Measurements from ENCODE around the gene GRIA1. TPM values are rescaled to one million over a fixed set of nuclear protein-coding genes. Genes with fewer than 3 reads are reported as not detected.

The GRIA1 gene
- total RNA-seq, 2 donors from 2014 or later = not detected

- H3K36me3 Mint-ChIP-seq (ENCODE audit: low read depth) = no peaks in the 10 kb centered on the region
- H3K4me1 Mint-ChIP-seq = no peaks in the 10 kb centered on the region
- no peaks in the 10 kb centered on the region for H3K9me3 Mint-ChIP-seq
- peaks cover 16% of the 10 kb centered on the region for H3K27me3 Mint-ChIP-seq
- no peak overlapping the region for H3K4me3 Mint-ChIP-seq
- ATAC-seq (replicated peaks) = no peak
- H3K27ac Mint-ChIP-seq = no peak overlapping the region
Measured at GRCh38 chr5:153483482-153483881, 7.0 kb upstream of the GRIA1 start.

GRCh38 chr5:153485641-153486040 is 4.8 kb upstream of the GRIA1 start:
- ATAC-seq (replicated peaks) = no peak
- Mint-ChIP-seq H3K4me1 (no peaks in the 10 kb centered on the region), H3K27ac (no peak overlapping the region), H3K4me3 (no peak overlapping the region), H3K27me3 (peaks cover 30% of the 10 kb centered on the region), H3K36me3 (ENCODE audit: low read depth) (no peaks in the 10 kb centered on the region), H3K9me3 (no peaks in the 10 kb centered on the region)

- H3K9me3 Mint-ChIP-seq = no peaks in the 10 kb centered on the region
- no peaks in the 10 kb centered on the region for H3K4me1 Mint-ChIP-seq
- no peaks in the 10 kb centered on the region for H3K36me3 Mint-ChIP-seq (ENCODE audit: low read depth)
- H3K4me3 Mint-ChIP-seq = no peak overlapping the region
- H3K27me3 Mint-ChIP-seq = peaks cover 42% of the 10 kb centered on the region
- no peak overlapping the region for H3K27ac Mint-ChIP-seq
- ATAC-seq (replicated peaks) = no peak
Measured at GRCh38 chr5:153486771-153487170, 3.7 kb upstream of the GRIA1 start.

GRCh38 chr5:153489611-153490010 is 859 bp upstream of the GRIA1 start:
- Mint-ChIP-seq H3K9me3 (no peaks in the 10 kb centered on the region), H3K27ac (no peak overlapping the region), H3K4me1 (no peaks in the 10 kb centered on the region), H3K4me3 (no peak overlapping the region), H3K36me3 (ENCODE audit: low read depth) (no peaks in the 10 kb centered on the region), H3K27me3 (peaks cover 52% of the 10 kb centered on the region)
- ATAC-seq (replicated peaks) = no peak

- ATAC-seq (replicated peaks) = no peak
- Mint-ChIP-seq H3K9me3 (no peaks in the 10 kb centered on the region), H3K27me3 (peaks cover 48% of the 10 kb centered on the region), H3K36me3 (ENCODE audit: low read depth) (no peaks in the 10 kb centered on the region), H3K4me3 (no peak overlapping the region), H3K4me1 (no peaks in the 10 kb centered on the region), H3K27ac (no peak overlapping the region)
Measured at GRCh38 chr5:153491038-153491744, 721 bp downstream of the GRIA1 start.

- peaks cover 49% of the 10 kb centered on the region for H3K27me3 Mint-ChIP-seq
- no peaks in the 10 kb centered on the region for H3K9me3 Mint-ChIP-seq
- no peaks in the 10 kb centered on the region for H3K4me1 Mint-ChIP-seq
- no peak overlapping the region for H3K4me3 Mint-ChIP-seq
- ATAC-seq (replicated peaks) = no peak
- H3K36me3 Mint-ChIP-seq (ENCODE audit: low read depth) = no peaks in the 10 kb centered on the region
- no peak overlapping the region for H3K27ac Mint-ChIP-seq
Measured at GRCh38 chr5:153491856-153492255, 1.4 kb downstream of the GRIA1 start.

GRCh38 chr5:153496835-153497234 is 6.4 kb downstream of the GRIA1 start:
- H3K9me3 Mint-ChIP-seq = no peaks in the 10 kb centered on the region
- no peak overlapping the region for H3K4me3 Mint-ChIP-seq
- no peak for ATAC-seq (replicated peaks)
- no peaks in the 10 kb centered on the region for H3K36me3 Mint-ChIP-seq (ENCODE audit: low read depth)
- H3K4me1 Mint-ChIP-seq = no peaks in the 10 kb centered on the region
- H3K27me3 Mint-ChIP-seq = peaks cover 19% of the 10 kb centered on the region
- no peak overlapping the region for H3K27ac Mint-ChIP-seq

GRCh38 chr5:153498516-153498915 is 8.0 kb downstream of the GRIA1 start:
- Mint-ChIP-seq H3K9me3 (no peaks in the 10 kb centered on the region), H3K27me3 (peaks cover 7% of the 10 kb centered on the region), H3K36me3 (ENCODE audit: low read depth) (no peaks in the 10 kb centered on the region), H3K4me3 (no peak overlapping the region), H3K27ac (no peak overlapping the region), H3K4me1 (no peaks in the 10 kb centered on the region)
- no peak for ATAC-seq (replicated peaks)

GRCh38 chr5:153500178-153500577 is 9.7 kb downstream of the GRIA1 start:
- Mint-ChIP-seq H3K27ac (no peak overlapping the region), H3K4me3 (no peak overlapping the region), H3K4me1 (no peaks in the 10 kb centered on the region), H3K27me3 (peaks cover 3% of the 10 kb centered on the region), H3K9me3 (no peaks in the 10 kb centered on the region), H3K36me3 (ENCODE audit: low read depth) (no peaks in the 10 kb centered on the region)
- no peak for ATAC-seq (replicated peaks)

GRCh38 chr5:153504726-153505125 is 14.3 kb downstream of the GRIA1 start:
- H3K4me1 Mint-ChIP-seq = no peaks in the 10 kb centered on the region
- H3K9me3 Mint-ChIP-seq = peaks cover 7% of the 10 kb centered on the region
- no peak overlapping the region for H3K4me3 Mint-ChIP-seq
- H3K27ac Mint-ChIP-seq = no peak overlapping the region
- no peaks in the 10 kb centered on the region for H3K27me3 Mint-ChIP-seq
- no peak for ATAC-seq (replicated peaks)
- H3K36me3 Mint-ChIP-seq (ENCODE audit: low read depth) = no peaks in the 10 kb centered on the region

- no peak for ATAC-seq (replicated peaks)
- Mint-ChIP-seq H3K27me3 (no peaks in the 10 kb centered on the region), H3K27ac (no peak overlapping the region), H3K36me3 (ENCODE audit: low read depth) (no peaks in the 10 kb centered on the region), H3K4me3 (no peak overlapping the region), H3K9me3 (peaks cover 7% of the 10 kb centered on the region), H3K4me1 (no peaks in the 10 kb centered on the region)
Measured at GRCh38 chr5:153508700-153509099, 18.2 kb downstream of the GRIA1 start.

- H3K27ac Mint-ChIP-seq = no peak overlapping the region
- no peak for ATAC-seq (replicated peaks)
- H3K27me3 Mint-ChIP-seq = no peaks in the 10 kb centered on the region
- peaks cover 7% of the 10 kb centered on the region for H3K9me3 Mint-ChIP-seq
- H3K36me3 Mint-ChIP-seq (ENCODE audit: low read depth) = no peaks in the 10 kb centered on the region
- no peak overlapping the region for H3K4me3 Mint-ChIP-seq
- no peaks in the 10 kb centered on the region for H3K4me1 Mint-ChIP-seq
Measured at GRCh38 chr5:153511622-153512021, 21.2 kb downstream of the GRIA1 start.

- H3K36me3 Mint-ChIP-seq (ENCODE audit: low read depth) = no peaks in the 10 kb centered on the region
- H3K9me3 Mint-ChIP-seq = no peaks in the 10 kb centered on the region
- no peaks in the 10 kb centered on the region for H3K27me3 Mint-ChIP-seq
- no peak overlapping the region for H3K4me3 Mint-ChIP-seq
- no peak overlapping the region for H3K27ac Mint-ChIP-seq
- no peaks in the 10 kb centered on the region for H3K4me1 Mint-ChIP-seq
- no peak for ATAC-seq (replicated peaks)
Measured at GRCh38 chr5:153513156-153513555, 22.7 kb downstream of the GRIA1 start.

- Mint-ChIP-seq H3K27me3 (no peaks in the 10 kb centered on the region), H3K4me3 (no peak overlapping the region), H3K9me3 (no peaks in the 10 kb centered on the region), H3K36me3 (ENCODE audit: low read depth) (no peaks in the 10 kb centered on the region), H3K27ac (no peak overlapping the region), H3K4me1 (no peaks in the 10 kb centered on the region)
- no peak for ATAC-seq (replicated peaks)
Measured at GRCh38 chr5:153515301-153515700, 24.8 kb downstream of the GRIA1 start.

GRCh38 chr5:153516504-153517240 is 26.2 kb downstream of the GRIA1 start:
- Mint-ChIP-seq H3K4me1 (no peaks in the 10 kb centered on the region), H3K27ac (no peak overlapping the region), H3K4me3 (no peak overlapping the region), H3K27me3 (no peaks in the 10 kb centered on the region), H3K9me3 (no peaks in the 10 kb centered on the region), H3K36me3 (ENCODE audit: low read depth) (no peaks in the 10 kb centered on the region)
- ATAC-seq (replicated peaks) = no peak
